ENCODE data around the gene FN3K.

DNA sequence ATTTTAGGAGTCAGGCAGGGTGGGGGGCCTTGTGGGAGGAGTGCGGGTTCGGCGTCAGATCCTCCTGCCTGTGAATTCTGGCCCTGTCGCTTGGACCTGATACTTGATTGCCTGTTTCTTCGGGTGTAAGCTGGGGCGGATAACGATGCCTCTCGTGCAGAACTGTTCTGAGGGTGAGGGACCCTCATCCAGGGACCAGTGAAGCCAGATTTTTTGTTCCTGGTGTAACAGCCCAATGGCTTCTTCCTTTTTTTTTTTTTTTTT, 17.7 kb downstream of the FN3K start:
- TF ChIP-seq, protein P1, sequence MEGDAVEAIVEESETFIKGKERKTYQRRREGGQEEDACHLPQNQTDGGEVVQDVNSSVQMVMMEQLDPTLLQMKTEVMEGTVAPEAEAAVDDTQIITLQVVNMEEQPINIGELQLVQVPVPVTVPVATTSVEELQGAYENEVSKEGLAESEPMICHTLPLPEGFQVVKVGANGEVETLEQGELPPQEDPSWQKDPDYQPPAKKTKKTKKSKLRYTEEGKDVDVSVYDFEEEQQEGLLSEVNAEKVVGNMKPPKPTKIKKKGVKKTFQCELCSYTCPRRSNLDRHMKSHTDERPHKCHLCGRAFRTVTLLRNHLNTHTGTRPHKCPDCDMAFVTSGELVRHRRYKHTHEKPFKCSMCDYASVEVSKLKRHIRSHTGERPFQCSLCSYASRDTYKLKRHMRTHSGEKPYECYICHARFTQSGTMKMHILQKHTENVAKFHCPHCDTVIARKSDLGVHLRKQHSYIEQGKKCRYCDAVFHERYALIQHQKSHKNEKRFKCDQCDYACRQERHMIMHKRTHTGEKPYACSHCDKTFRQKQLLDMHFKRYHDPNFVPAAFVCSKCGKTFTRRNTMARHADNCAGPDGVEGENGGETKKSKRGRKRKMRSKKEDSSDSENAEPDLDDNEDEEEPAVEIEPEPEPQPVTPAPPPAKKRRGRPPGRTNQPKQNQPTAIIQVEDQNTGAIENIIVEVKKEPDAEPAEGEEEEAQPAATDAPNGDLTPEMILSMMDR (conservative IDR thresholded peaks at IDR 0.05), result no peak
- TF ChIP-seq ZFX (IDR thresholded peaks at IDR 0.05), result no peak

Measured in C4-2B (cell line).